GM10847 (cell line): ENCODE data around the gene NPR3.

ENCODE experiments used
- POLR2A ChIP-seq: IDR thresholded peaks from 2 replicates; pipeline ENCODE4 v1.6.1; 2011; ENCODE audit not compliant: insufficient read length; ENCODE audit errors: extremely low read depth

NPR3 gene

GRCh38 chr5:32810804-32811203 lies 99.7 kb downstream of the NPR3 start:
- TF ChIP-seq POLR2A, result no peak

GRCh38 chr5:32812399-32812798 lies 101.3 kb downstream of the NPR3 start:
- TF ChIP-seq POLR2A, result no peak

GRCh38 chr5:32814141-32814540 lies 103.0 kb downstream of the NPR3 start:
- TF ChIP-seq POLR2A, result no peak

- no peak for TF ChIP-seq POLR2A
Observed at GRCh38 chr5:32814620-32815019, 103.5 kb downstream of the NPR3 start.

- TF ChIP-seq POLR2A, result no peak
Observed at GRCh38 chr5:32827981-32828380, 116.9 kb downstream of the NPR3 start.

- no peak for TF ChIP-seq POLR2A
Observed at GRCh38 chr5:32828492-32828891, 117.4 kb downstream of the NPR3 start.

- no peak for TF ChIP-seq POLR2A
Observed at GRCh38 chr5:32831624-32832023, 120.5 kb downstream of the NPR3 start.

GRCh38 chr5:32833127-32833526 lies 122.0 kb downstream of the NPR3 start:
- no peak for TF ChIP-seq POLR2A

GRCh38 chr5:32833663-32834062 lies 122.5 kb downstream of the NPR3 start:
- no peak for TF ChIP-seq POLR2A

GRCh38 chr5:32834251-32834650 lies 123.1 kb downstream of the NPR3 start:
- no peak for TF ChIP-seq POLR2A

GRCh38 chr5:32836176-32836575 lies 125.1 kb downstream of the NPR3 start:
- no peak for TF ChIP-seq POLR2A

- no peak for TF ChIP-seq POLR2A
Observed at GRCh38 chr5:32837211-32837610, 126.1 kb downstream of the NPR3 start.

- TF ChIP-seq POLR2A, result no peak
Observed at GRCh38 chr5:32839106-32839505, 128.0 kb downstream of the NPR3 start.

- no peak for TF ChIP-seq POLR2A
Observed at GRCh38 chr5:32840606-32841005, 129.5 kb downstream of the NPR3 start.
